ENCODE data around the gene CHRDL2.
"Not testable (repeated sequence)": the region's sequence is repeated elsewhere in the genome, so short reads cannot be mapped to it uniquely, and the experiment has no call there.

GRCh38 chr11:74659124-74659523 is 72.1 kb downstream of the CHRDL2 start:
- not testable (repeated sequence) for TF ChIP-seq CTCF (IDR thresholded peaks at IDR 0.05; ENCODE audit: low read length); EZH2 (IDR thresholded peaks at IDR 0.05; ENCODE audit: borderline replicate concordance, low read length)

Measured in OCI-LY1 (cell line).